HG02798 (cell line): ENCODE measurements around the gene CMBL.
"Not testable (repeated sequence)": the region's sequence is repeated elsewhere in the genome, so short reads cannot be mapped to it uniquely, and the experiment has no call there.

Experiments
- ATAC-seq: cut with Tn5 transposase; IDR thresholded peaks from one replicate; pipeline ENCODE4 v1.9.1; 2021; ENCODE audit warnings: mild to moderate bottlenecking; ENCODE audit not compliant: unreplicated experiment, poor library complexity

CMBL gene

GRCh38 chr5:10264604-10265003, 43.1 kb downstream of the CMBL start:
- ATAC-seq: no peak

GRCh38 chr5:10262995-10263394, 44.7 kb downstream of the CMBL start:
- ATAC-seq: no peak

GRCh38 chr5:10262121-10262774, 45.5 kb downstream of the CMBL start:
- ATAC-seq: no peak

- no peak for ATAC-seq
These were observed 46.6 kb downstream of the CMBL start for GRCh38 chr5:10261065-10261464.

- no peak for ATAC-seq
These were observed 47.8 kb downstream of the CMBL start for GRCh38 chr5:10259899-10260298.

- no peak for ATAC-seq
These were observed 49.8 kb downstream of the CMBL start for GRCh38 chr5:10257870-10258269.

GRCh38 chr5:10254686-10255085, 53.0 kb downstream of the CMBL start:
- no peak for ATAC-seq

- ATAC-seq: no peak
These were observed 54.3 kb downstream of the CMBL start for GRCh38 chr5:10253390-10253789.

- no peak for ATAC-seq
These were observed 56.3 kb downstream of the CMBL start for GRCh38 chr5:10251405-10251804.

- no peak for ATAC-seq
These were observed 56.9 kb downstream of the CMBL start for GRCh38 chr5:10250806-10251276.

- ATAC-seq: peak; percentile 84
These were observed 57.5 kb downstream of the CMBL start, which contains the start of gene CCT5 for GRCh38 chr5:10249948-10250805. TSS of gene CCT5 (plus strand) at chr5:10250280. CDS start at chr5:10250341, 61 bp downstream.

GRCh38 chr5:10248378-10249260, 59.1 kb downstream of the CMBL start:
- peak; percentile 2 for ATAC-seq

GRCh38 chr5:10247217-10247616, 60.5 kb downstream of the CMBL start:
- ATAC-seq: not testable (repeated sequence)

GRCh38 chr5:10246761-10247160, 60.9 kb downstream of the CMBL start:
- ATAC-seq: no peak

- no peak for ATAC-seq
These were observed 63.3 kb downstream of the CMBL start for GRCh38 chr5:10244342-10244944.

GRCh38 chr5:10243660-10244240, 64.0 kb downstream of the CMBL start:
- ATAC-seq: no peak

GRCh38 chr5:10235350-10235749, 72.4 kb downstream of the CMBL start:
- ATAC-seq: no peak

GRCh38 chr5:10233505-10233904, 74.2 kb downstream of the CMBL start:
- no peak for ATAC-seq

- no peak for ATAC-seq
These were observed 74.7 kb downstream of the CMBL start for GRCh38 chr5:10233011-10233410.

- ATAC-seq: no peak
These were observed 75.3 kb downstream of the CMBL start for GRCh38 chr5:10232386-10232785.
